Measurements from ENCODE around the gene MYOM3.

- TF ChIP-seq CTCF (IDR thresholded peaks at IDR 0.05 in 2 of 3, conservative IDR thresholded peaks at IDR 0.05 in 1 of 3; ENCODE audit: borderline replicate concordance in 1 of 3, insufficient read depth in 1 of 3, low read depth in 2 of 3, low read length in 2 of 3) (no peak), POLR2AphosphoS5 (IDR thresholded peaks at IDR 0.05; ENCODE audit: low read depth, low read length) (no peak), RAD21 (IDR thresholded peaks at IDR 0.05; ENCODE audit: low read depth) (no peak), EGR1 (IDR thresholded peaks at IDR 0.05; ENCODE audit: low read depth) (no peak), POLR2A (IDR thresholded peaks at IDR 0.05; ENCODE audit: borderline replicate concordance, extremely low read depth, insufficient read depth, insufficient read length) (no peak), EZH2phosphoT487 (IDR thresholded peaks at IDR 0.05; ENCODE audit: borderline replicate concordance) (no peak), SIN3A (IDR thresholded peaks at IDR 0.05; ENCODE audit: low read depth) (no peak), ZNF274 (IDR thresholded peaks at IDR 0.05; ENCODE audit: low read depth, low read length) (no peak), EZH2 (IDR thresholded peaks at IDR 0.05) (no peak), REST (IDR thresholded peaks at IDR 0.05; ENCODE audit: low read depth) (no peak)
Observed at GRCh38 chr1:24080131-24080530, 31.8 kb downstream of the MYOM3 start.
